Measurements from ENCODE around the gene WDR70. TPM values are rescaled to one million over a fixed set of nuclear protein-coding genes. Genes with fewer than 3 reads are reported as not detected.
"Not testable (repeated sequence)": the region's sequence is repeated elsewhere in the genome, so short reads cannot be mapped to it uniquely, and the experiment has no call there.

The WDR70 gene
- total and polyA plus RNA-seq, 2 donors (not counting 3 experiments of a cell fraction or from before 2014, with no cell fraction given), result 6.7 to 37.3 TPM

DNA sequence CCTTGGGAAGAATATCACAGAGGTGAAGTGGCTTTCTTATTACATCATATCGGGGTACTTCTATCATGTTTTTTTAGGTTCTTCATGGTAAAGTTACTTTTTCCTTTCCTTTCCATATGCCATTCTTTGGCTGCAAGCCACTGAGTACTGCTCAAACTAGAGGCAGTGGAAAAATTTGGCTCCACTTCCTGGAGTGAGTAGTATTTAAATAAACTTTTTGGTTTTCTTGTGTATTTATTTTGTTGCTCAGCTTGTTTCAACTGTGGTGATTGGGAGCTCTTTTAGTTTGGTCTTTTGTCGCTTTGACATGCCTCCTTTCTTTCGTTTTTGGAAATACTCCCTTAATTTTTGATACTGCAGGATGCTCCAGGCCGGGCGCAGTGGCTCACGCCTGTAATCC lies 69.8 kb downstream of the WDR70 start:
- Histone ChIP-seq H4K20me1 (replicated peaks; ENCODE audit: control insufficient read depth, extremely low read depth, insufficient read depth, low read length) (no peaks in the 10 kb centered on the region), H3K4me2 (ENCODE audit: insufficient read depth, low read length) (no peak overlapping the region), H3K36me3 (ENCODE audit: control insufficient read depth in 2 of 2, extremely low read depth in 1 of 2, insufficient read depth in 2 of 2, low read length in 2 of 2) (no peaks in the 10 kb centered on the region), H3K79me2 (ENCODE audit: control insufficient read depth, insufficient read depth, low read length) (no peaks in the 10 kb centered on the region), H3K27ac (ENCODE audit: insufficient read depth, low read depth, low read length) (no peak overlapping the region), H2AFZ (ENCODE audit: low read depth, low read length) (no peak overlapping the region), H3K9me1 (replicated peaks; ENCODE audit: control insufficient read depth, extremely low read depth, insufficient read depth, low read length) (no peaks in the 10 kb centered on the region), H3K9ac (replicated peaks; ENCODE audit: extremely low read depth, insufficient read depth, low read length) (no peak overlapping the region), H3K4me3 (replicated peaks in 1 of 3; ENCODE audit: insufficient read depth in 1 of 3, low read depth in 1 of 3, low read length in 3 of 3) (no peak overlapping the region), H3K9me3 (replicated peaks; ENCODE audit: control insufficient read depth, insufficient read depth, low read length) (no peaks in the 10 kb centered on the region), H3K27me3 (ENCODE audit: control insufficient read depth in 2 of 2, insufficient read depth in 2 of 2, low read length in 2 of 2) (no peaks in the 10 kb centered on the region), H3K4me1 (ENCODE audit: control insufficient read depth, extremely low read depth, insufficient read depth, low read length) (no peaks in the 10 kb centered on the region)
- ChIA-PET POLR2A (no interaction called here), CTCF (no interaction called here)
- dilution Hi-C loops (cut with MboI; ENCODE audit: extremely low pct_ligation_motif_present, low sequenced_read_pairs), result no loop called here
- DNase-seq (ENCODE audit: low read depth, low spot score) (no peak), FAIRE-seq (no peak)
- no TSS peak for BruUV-seq (replicated peaks)
- intact Hi-C loops (cut with micrococcal nuclease), result no loop called here
- no peak for TF ChIP-seq JUN (IDR thresholded peaks at IDR 0.05; ENCODE audit: borderline replicate concordance, insufficient read depth, insufficient read length, low read depth)
- TF ChIP-seq, protein P1, sequence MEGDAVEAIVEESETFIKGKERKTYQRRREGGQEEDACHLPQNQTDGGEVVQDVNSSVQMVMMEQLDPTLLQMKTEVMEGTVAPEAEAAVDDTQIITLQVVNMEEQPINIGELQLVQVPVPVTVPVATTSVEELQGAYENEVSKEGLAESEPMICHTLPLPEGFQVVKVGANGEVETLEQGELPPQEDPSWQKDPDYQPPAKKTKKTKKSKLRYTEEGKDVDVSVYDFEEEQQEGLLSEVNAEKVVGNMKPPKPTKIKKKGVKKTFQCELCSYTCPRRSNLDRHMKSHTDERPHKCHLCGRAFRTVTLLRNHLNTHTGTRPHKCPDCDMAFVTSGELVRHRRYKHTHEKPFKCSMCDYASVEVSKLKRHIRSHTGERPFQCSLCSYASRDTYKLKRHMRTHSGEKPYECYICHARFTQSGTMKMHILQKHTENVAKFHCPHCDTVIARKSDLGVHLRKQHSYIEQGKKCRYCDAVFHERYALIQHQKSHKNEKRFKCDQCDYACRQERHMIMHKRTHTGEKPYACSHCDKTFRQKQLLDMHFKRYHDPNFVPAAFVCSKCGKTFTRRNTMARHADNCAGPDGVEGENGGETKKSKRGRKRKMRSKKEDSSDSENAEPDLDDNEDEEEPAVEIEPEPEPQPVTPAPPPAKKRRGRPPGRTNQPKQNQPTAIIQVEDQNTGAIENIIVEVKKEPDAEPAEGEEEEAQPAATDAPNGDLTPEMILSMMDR (IDR thresholded peaks at IDR 0.05; ENCODE audit: extremely low read depth in 1 of 2, insufficient read depth in 1 of 2, low read depth in 1 of 2, low read length in 2 of 2), result no peak
- no peak for TF ChIP-seq GATA2 (IDR thresholded peaks at IDR 0.05; ENCODE audit: insufficient read depth, insufficient read length, low read depth, low read length)
- TF ChIP-seq EZH2 (IDR thresholded peaks at IDR 0.05; ENCODE audit: borderline replicate concordance, low read depth, low read length, severe bottlenecking), result no peak
- no peak for TF ChIP-seq FOS (IDR thresholded peaks at IDR 0.05; ENCODE audit: borderline replicate concordance, insufficient read depth, low read length)
- TF ChIP-seq POLR2A (IDR thresholded peaks at IDR 0.05; ENCODE audit: low read depth, low read length), result no peak
- no peak for TF ChIP-seq MYC (IDR thresholded peaks at IDR 0.05; ENCODE audit: low read depth, low read length)
- no peak for TF ChIP-seq POLR2AphosphoS5 (IDR thresholded peaks at IDR 0.05; ENCODE audit: insufficient read depth, low read depth, low read length)
- TF ChIP-seq, protein P2, sequence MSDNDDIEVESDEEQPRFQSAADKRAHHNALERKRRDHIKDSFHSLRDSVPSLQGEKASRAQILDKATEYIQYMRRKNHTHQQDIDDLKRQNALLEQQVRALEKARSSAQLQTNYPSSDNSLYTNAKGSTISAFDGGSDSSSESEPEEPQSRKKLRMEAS (IDR thresholded peaks at IDR 0.05; ENCODE audit: insufficient read depth, insufficient read length), result no peak

DNA sequence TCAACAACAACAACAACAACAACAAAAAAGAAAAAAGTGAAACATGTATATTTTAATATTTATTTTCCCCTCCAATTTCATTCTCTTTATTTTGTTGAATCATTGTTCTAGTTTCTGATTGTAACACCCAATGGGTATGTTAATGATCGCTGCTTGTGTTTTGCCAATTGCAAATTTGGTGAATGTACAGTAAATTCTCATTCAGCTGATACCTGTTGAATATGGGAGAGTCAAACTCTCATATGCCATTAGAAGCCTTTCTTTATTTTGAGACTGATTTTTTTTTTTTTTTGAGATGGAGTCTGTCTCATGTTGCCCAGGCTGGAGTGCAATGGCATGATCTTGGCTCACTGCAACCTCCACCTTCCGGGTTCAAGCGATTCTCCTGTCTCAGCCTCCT lies 72.9 kb downstream of the WDR70 start:
- H4K20me1 ChIP-seq (replicated peaks; ENCODE audit: control insufficient read depth, extremely low read depth, insufficient read depth, low read length); H3K9me1 ChIP-seq (replicated peaks; ENCODE audit: control insufficient read depth, extremely low read depth, insufficient read depth, low read length); dilution Hi-C loops (cut with MboI; ENCODE audit: extremely low pct_ligation_motif_present, low sequenced_read_pairs); FAIRE-seq; H3K27me3 ChIP-seq (ENCODE audit: control insufficient read depth in 2 of 2, insufficient read depth in 2 of 2, low read length in 2 of 2); intact Hi-C loops (cut with micrococcal nuclease); BruUV-seq (replicated peaks); H3K9me3 ChIP-seq (replicated peaks; ENCODE audit: control insufficient read depth, insufficient read depth, low read length); DNase-seq (ENCODE audit: low read depth, low spot score); H3K4me3 ChIP-seq (replicated peaks in 1 of 3; ENCODE audit: insufficient read depth in 1 of 3, low read depth in 1 of 3, low read length in 3 of 3); H3K79me2 ChIP-seq (ENCODE audit: control insufficient read depth, insufficient read depth, low read length); H3K27ac ChIP-seq (ENCODE audit: insufficient read depth, low read depth, low read length); CTCF ChIA-PET; H2AFZ ChIP-seq (ENCODE audit: low read depth, low read length); H3K4me2 ChIP-seq (ENCODE audit: insufficient read depth, low read length); POLR2A ChIA-PET; H3K4me1 ChIP-seq (ENCODE audit: control insufficient read depth, extremely low read depth, insufficient read depth, low read length); H3K9ac ChIP-seq (replicated peaks; ENCODE audit: extremely low read depth, insufficient read depth, low read length); H3K36me3 ChIP-seq (ENCODE audit: control insufficient read depth in 2 of 2, extremely low read depth in 1 of 2, insufficient read depth in 2 of 2, low read length in 2 of 2): not testable (repeated sequence)

DNA sequence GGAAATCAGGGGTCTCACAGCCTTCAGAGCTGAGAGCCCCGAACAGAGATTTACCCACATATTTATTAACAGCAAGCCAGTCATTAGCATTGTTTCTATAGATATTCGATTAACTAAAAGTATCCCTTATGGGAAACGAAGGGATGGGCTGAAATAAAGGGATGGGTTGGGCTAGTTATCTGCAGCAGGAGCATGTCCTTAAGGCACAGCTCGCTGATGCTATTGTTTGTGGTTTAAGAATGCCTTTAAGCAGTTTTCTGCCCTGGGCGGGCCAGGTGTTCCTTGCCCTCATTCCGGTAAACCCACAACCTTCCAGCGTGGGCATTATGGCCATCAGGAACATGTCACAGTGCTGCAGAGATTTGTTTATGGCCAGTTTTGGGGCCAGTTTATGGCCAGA lies 74.1 kb downstream of the WDR70 start:
- H3K27ac ChIP-seq (ENCODE audit: insufficient read depth, low read depth, low read length); POLR2A ChIA-PET; intact Hi-C loops (cut with micrococcal nuclease); H3K79me2 ChIP-seq (ENCODE audit: control insufficient read depth, insufficient read depth, low read length); H3K4me3 ChIP-seq (replicated peaks in 1 of 3; ENCODE audit: insufficient read depth in 1 of 3, low read depth in 1 of 3, low read length in 3 of 3); H3K27me3 ChIP-seq (ENCODE audit: control insufficient read depth in 2 of 2, insufficient read depth in 2 of 2, low read length in 2 of 2); H3K9ac ChIP-seq (replicated peaks; ENCODE audit: extremely low read depth, insufficient read depth, low read length); H3K9me1 ChIP-seq (replicated peaks; ENCODE audit: control insufficient read depth, extremely low read depth, insufficient read depth, low read length); DNase-seq (ENCODE audit: low read depth, low spot score); BruUV-seq (replicated peaks); H3K4me1 ChIP-seq (ENCODE audit: control insufficient read depth, extremely low read depth, insufficient read depth, low read length); H4K20me1 ChIP-seq (replicated peaks; ENCODE audit: control insufficient read depth, extremely low read depth, insufficient read depth, low read length); H3K9me3 ChIP-seq (replicated peaks; ENCODE audit: control insufficient read depth, insufficient read depth, low read length); H2AFZ ChIP-seq (ENCODE audit: low read depth, low read length); H3K36me3 ChIP-seq (ENCODE audit: control insufficient read depth in 2 of 2, extremely low read depth in 1 of 2, insufficient read depth in 2 of 2, low read length in 2 of 2); H3K4me2 ChIP-seq (ENCODE audit: insufficient read depth, low read length); dilution Hi-C loops (cut with MboI; ENCODE audit: extremely low pct_ligation_motif_present, low sequenced_read_pairs); FAIRE-seq: not testable (repeated sequence)
- CTCF ChIA-PET, result interaction anchor here (0.6 kb wide), 1 partner anchor 48 kb away, joined by 3 read pairs; no protein-coding TSS in a partner anchor
